Mesodermal cell (in vitro differentiated cells): ENCODE results near the gene BIRC3.

Source experiments
- H3K27ac ChIP-seq: 2 replicates; pipeline ENCODE4 v1.7.0; 2013; ENCODE audit warnings: mild to moderate bottlenecking, low read depth, low read length, moderate library complexity; ENCODE audit not compliant: severe bottlenecking
- H3K36me3 ChIP-seq: 2 replicates; pipeline ENCODE4 v1.7.1; 2013; ENCODE audit warnings: mild to moderate bottlenecking, low read length, moderate library complexity; ENCODE audit not compliant: control insufficient read depth, insufficient read depth
- H3K4me1 ChIP-seq: one replicate; pipeline ENCODE4 v1.7.1; 2013; ENCODE audit warnings: mild to moderate bottlenecking, low read length; ENCODE audit not compliant: insufficient read depth, control insufficient read depth, poor library complexity, severe bottlenecking
- H3K4me3 ChIP-seq: 2 replicates; pipeline ENCODE4 v1.7.0; 2013; ENCODE audit warnings: low read length, control low read depth, mild to moderate bottlenecking; ENCODE audit not compliant: insufficient read depth, poor library complexity, severe bottlenecking; ENCODE audit errors: extremely low read depth
- H3K9me3 ChIP-seq: 2 replicates; pipeline ENCODE4 v1.7.1; 2013; ENCODE audit warnings: mild to moderate bottlenecking, low read length, moderate library complexity; ENCODE audit not compliant: control insufficient read depth
- WGBS, 2 experiments: methylation state at CpG; one replicate each; pipeline ENCODE4 v1.1.5; 2013; ENCODE audit warnings: missing lambda C conversion rate in 2 of 2; ENCODE audit not compliant: insufficient coverage in 2 of 2; 5-methylcytosine and 5-hydroxymethylcytosine counted together

The BIRC3 gene

GRCh38 chr11:102313238-102313940, 3.9 kb upstream of the BIRC3 start:
- Histone ChIP-seq H3K9me3 (no peaks in the 10 kb centered on the region), H3K27ac (no peak overlapping the region), H3K4me3 (no peak overlapping the region), H3K36me3 (no peaks in the 10 kb centered on the region), H3K4me1 (no peaks in the 10 kb centered on the region)
- 80 to 86% methylated on average over 1 to 2 of the region's 4 CpGs for WGBS, 2 experiments

DNA sequence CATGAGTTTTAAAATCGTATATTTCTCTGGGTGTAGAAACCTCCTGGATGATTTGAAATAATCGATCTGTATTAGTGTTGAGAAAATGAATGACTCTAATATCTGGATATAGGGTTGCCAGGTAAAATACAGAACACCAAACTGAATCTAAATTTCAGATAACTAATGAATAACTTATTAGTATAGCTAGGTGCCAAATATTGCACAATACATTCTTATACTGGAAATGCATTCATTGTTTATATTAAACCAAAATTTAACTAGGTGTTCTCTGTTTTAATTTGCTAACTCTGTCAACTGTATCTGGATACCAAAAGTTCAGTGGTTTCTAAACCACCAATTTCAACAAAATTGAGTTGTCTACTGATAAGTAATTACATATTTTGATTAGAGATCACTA, 2.5 kb upstream of the BIRC3 start:
- Histone ChIP-seq H3K4me3 (no peak overlapping the region), H3K27ac (no peak overlapping the region), H3K9me3 (no peaks in the 10 kb centered on the region), H3K4me1 (no peaks in the 10 kb centered on the region), H3K36me3 (no peaks in the 10 kb centered on the region)
- no CpG with 5 or more reads among the region's 2 CpGs for WGBS, 2 experiments

GRCh38 chr11:102316346-102316904, 859 bp upstream of the BIRC3 start:
- Histone ChIP-seq H3K9me3 (no peaks in the 10 kb centered on the region), H3K4me3 (no peak overlapping the region), H3K27ac (no peak overlapping the region)

GRCh38 chr11:102317768-102318103, 452 bp downstream of the BIRC3 start:
- H3K9me3 ChIP-seq: no peaks in the 10 kb centered on the region
- no peaks in the 10 kb centered on the region for H3K4me1 ChIP-seq
- H3K36me3 ChIP-seq: no peaks in the 10 kb centered on the region
- H3K4me3 ChIP-seq: peak overlapping the region; percentile 28
- WGBS, 2 experiments: 66 to 68% methylated on average over 5 of the region's 7 CpGs
- no peak overlapping the region for H3K27ac ChIP-seq

More at GRCh38 chr11:102316346-102316904, 859 bp upstream of the BIRC3 start:
- no peaks in the 10 kb centered on the region for H3K4me1 ChIP-seq
- no peaks in the 10 kb centered on the region for H3K36me3 ChIP-seq
- 91 to 100% methylated on average over 3 to 4 of the region's 4 CpGs for WGBS, 2 experiments

DNA sequence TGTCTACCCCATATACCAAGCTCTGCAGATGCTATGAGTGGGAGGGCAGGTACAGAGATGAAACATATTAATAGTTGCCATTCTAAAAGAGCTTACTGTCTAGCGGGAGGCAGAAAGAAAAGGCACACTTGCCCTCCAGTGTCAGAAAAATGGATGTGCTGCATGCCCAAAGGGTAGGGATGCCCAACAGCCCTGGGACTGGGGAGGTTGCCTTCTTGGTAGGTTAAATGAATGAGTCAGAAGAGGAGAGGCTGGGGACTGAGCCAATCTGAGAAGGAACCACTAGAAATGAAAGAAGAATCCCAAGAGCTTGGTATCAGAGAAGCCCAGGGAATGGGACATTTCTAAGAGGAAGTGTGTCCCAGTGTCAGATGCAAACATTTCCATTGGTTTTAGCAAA, 1.2 kb downstream of the BIRC3 start:
- Histone ChIP-seq H3K27ac (no peak overlapping the region), H3K9me3 (no peaks in the 10 kb centered on the region), H3K4me1 (no peaks in the 10 kb centered on the region), H3K4me3 (no peak overlapping the region), H3K36me3 (no peaks in the 10 kb centered on the region)
- WGBS, 2 experiments: 100% methylated on average over 1 of the region's 1 CpG

DNA sequence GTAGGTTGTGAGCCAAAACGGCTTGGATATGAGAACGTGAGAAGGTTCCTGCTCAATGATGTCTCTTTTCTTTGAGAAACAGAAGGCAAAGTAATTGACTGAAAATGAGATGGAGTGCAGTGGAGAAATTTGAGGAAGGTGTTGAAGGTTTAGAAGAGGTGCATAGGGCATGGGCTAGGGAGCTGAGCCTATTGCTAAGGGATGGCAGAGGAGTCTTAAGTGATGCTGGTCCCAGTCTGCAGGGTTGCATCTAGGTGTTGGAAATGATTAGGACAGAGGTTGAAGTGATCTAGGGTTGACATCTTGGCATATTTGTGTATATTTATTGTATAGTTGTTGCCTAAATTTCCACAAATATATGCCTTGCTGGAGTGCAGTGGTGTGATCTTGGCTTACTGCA, 2.3 kb downstream of the BIRC3 start:
- Histone ChIP-seq H3K9me3 (no peaks in the 10 kb centered on the region), H3K4me3 (no peak overlapping the region), H3K4me1 (no peaks in the 10 kb centered on the region), H3K27ac (no peak overlapping the region), H3K36me3 (no peaks in the 10 kb centered on the region)
- 97 to 100% methylated on average over 2 of the region's 2 CpGs for WGBS, 2 experiments

GRCh38 chr11:102320188-102320587, 2.9 kb downstream of the BIRC3 start:
- Histone ChIP-seq H3K36me3 (no peaks in the 10 kb centered on the region), H3K4me3 (no peak overlapping the region), H3K9me3 (no peaks in the 10 kb centered on the region), H3K4me1 (no peaks in the 10 kb centered on the region), H3K27ac (no peak overlapping the region)

DNA sequence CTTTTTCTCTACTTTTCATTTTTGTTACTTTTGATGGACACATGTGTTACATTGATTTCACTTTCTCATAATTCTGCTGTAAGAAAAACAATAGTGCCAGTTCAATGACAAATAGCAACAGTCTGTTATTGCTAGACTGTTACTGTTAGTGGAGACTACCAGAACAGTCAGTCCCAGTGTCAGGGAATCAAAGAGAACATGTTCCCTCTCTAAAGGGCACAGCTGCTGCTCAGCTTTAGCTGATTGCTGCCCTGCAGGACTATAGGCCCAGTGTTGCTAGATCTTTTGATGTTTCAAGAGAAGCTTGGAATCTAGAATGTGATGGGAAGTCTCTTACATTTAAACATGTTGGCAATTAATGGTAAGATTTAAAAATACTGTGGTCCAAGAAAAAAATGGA, 3.4 kb downstream of the BIRC3 start:
- Histone ChIP-seq H3K4me3 (no peak overlapping the region), H3K36me3 (no peaks in the 10 kb centered on the region)

DNA sequence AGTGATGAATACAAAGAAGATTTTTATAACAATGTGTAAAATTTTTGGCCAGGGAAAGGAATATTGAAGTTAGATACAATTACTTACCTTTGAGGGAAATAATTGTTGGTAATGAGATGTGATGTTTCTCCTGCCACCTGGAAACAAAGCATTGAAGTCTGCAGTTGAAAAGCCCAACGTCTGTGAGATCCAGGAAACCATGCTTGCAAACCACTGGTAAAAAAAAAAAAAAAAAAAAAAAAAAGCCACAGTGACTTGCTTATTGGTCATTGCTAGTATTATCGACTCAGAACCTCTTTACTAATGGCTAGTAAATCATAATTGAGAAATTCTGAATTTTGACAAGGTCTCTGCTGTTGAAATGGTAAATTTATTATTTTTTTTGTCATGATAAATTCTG, 5.3 kb downstream of the BIRC3 start:
- no peaks in the 10 kb centered on the region for H3K9me3 ChIP-seq
- H3K4me1 ChIP-seq: no peaks in the 10 kb centered on the region
- no peak overlapping the region for H3K4me3 ChIP-seq
- no peaks in the 10 kb centered on the region for H3K36me3 ChIP-seq
- no peak overlapping the region for H3K27ac ChIP-seq
- WGBS, 2 experiments: no CpG with 5 or more reads among the region's 2 CpGs

More for the DNA sequence above, 3.4 kb downstream of the BIRC3 start:
- Histone ChIP-seq H3K4me1 (no peaks in the 10 kb centered on the region), H3K27ac (no peak overlapping the region), H3K9me3 (no peaks in the 10 kb centered on the region)

- Histone ChIP-seq H3K4me1 (no peaks in the 10 kb centered on the region), H3K4me3 (no peak overlapping the region), H3K27ac (no peak overlapping the region), H3K36me3 (no peaks in the 10 kb centered on the region), H3K9me3 (no peaks in the 10 kb centered on the region)
- no CpG with 5 or more reads among the region's 1 CpG for WGBS, 2 experiments
Measured at GRCh38 chr11:102323542-102324251, 6.4 kb downstream of the BIRC3 start.

- Histone ChIP-seq H3K36me3 (no peaks in the 10 kb centered on the region), H3K4me1 (no peaks in the 10 kb centered on the region), H3K27ac (no peak overlapping the region), H3K4me3 (no peak overlapping the region), H3K9me3 (no peaks in the 10 kb centered on the region)
- WGBS, 2 experiments: 83% methylated on average over 1 of the region's 3 CpGs; no CpG with 5 or more reads in 1 of the 2 experiments
Measured at GRCh38 chr11:102325088-102325487, 7.8 kb downstream of the BIRC3 start.
